COR-L47 (cell line): ENCODE measurements around the gene GSTM3.
A peak's percentile ranks its signal among the peaks of the same experiment; 100 is the strongest.
"Not testable (repeated sequence)": the region's sequence is repeated elsewhere in the genome, so short reads cannot be mapped to it uniquely, and the experiment has no call there.

ENCODE experiments used
- DNase-seq: peaks from one replicate; lab custom pipeline; 2025; lab: John Stamatoyannopoulos, UW

The GSTM3 gene

DNA sequence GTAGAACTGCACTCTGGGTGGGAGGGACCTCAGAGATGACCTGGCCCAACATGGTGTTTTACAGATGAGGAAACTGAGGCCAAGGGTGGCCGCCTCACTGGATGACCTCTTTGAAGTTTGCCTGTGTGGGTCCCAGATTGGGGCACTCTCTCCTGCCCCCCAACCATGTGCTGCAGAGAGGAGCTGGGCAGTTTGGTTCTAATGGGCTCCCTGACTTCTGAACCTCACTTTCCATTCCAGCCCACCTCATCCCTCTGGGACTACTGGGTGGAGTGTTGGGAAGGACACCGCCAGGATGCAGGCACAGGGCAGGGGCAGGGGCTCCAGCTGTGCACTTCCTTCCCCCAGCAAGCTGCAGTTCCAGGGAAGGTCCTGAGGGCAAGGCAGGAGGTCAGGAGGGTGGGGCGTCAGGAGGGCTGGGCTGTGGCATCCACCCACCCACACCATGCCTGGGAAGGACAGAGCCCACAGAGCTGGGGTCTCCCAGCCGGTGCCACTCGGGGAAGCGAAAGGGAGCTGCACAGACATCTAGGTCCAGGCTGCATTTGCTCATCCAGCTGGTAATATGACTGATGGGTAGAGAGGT lies 33.2 kb upstream of the GSTM3 start:
- DNase-seq = no peak

DNA sequence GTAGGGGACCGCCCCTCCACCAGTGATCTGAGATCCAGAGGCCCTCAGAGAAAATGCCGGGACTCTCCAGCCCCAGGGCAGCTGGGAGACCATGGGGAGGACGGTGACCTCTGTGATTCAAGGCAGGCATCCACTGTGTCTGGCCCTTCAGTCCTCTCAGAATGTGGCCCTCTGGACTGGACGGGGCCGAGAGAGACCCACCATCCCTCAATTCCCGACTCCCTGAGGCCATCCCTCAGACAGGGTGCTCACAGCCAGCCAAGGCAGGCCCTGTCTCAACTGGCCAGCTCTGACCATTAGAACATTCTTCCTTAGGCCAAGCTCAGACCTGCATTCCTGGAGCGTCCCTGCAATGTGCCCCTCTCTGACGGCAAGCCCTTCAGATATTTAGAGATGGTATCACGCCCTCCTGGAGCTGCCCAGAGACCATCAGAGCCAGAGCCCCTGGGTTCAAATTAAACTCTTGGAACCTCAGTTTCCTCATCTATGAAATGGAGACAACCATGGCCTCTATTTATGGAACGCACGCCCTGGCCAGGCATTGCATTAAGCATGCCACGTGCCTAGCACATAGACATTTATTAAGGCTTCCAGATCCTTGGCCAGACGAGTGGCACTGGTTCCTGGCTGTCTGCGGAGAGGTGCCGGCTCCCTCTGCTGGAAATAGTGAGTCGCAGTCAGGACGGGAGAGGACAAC lies 32.5 kb upstream of the GSTM3 start:
- peak; percentile 91 for DNase-seq

DNA sequence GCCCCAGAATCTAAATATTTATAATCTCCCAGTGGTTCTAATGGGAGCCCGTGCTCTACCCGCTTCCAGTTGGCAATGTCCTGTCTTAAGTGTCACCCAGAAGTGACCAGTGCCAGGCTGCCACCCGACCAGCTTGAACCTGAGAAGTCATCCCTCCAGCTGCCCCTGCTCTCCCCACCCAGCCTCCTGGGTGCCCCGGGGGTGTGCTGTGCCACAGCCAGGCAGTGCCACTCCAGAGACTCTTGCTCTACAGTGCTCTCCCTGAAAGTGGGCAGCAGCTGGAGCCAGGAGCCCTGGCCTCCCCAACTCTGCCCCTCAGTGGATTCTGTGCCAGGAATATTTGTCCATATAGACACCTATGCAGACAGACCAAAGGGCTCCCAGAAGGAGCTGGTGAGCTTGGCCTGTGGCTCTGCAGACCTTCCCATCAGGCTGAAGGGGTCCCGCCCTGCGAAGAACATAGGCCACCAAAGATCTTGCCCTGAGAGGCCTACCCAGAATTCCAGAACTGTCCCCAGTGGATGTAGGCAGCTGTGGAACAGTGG lies 31.9 kb upstream of the GSTM3 start:
- no peak for DNase-seq

DNA sequence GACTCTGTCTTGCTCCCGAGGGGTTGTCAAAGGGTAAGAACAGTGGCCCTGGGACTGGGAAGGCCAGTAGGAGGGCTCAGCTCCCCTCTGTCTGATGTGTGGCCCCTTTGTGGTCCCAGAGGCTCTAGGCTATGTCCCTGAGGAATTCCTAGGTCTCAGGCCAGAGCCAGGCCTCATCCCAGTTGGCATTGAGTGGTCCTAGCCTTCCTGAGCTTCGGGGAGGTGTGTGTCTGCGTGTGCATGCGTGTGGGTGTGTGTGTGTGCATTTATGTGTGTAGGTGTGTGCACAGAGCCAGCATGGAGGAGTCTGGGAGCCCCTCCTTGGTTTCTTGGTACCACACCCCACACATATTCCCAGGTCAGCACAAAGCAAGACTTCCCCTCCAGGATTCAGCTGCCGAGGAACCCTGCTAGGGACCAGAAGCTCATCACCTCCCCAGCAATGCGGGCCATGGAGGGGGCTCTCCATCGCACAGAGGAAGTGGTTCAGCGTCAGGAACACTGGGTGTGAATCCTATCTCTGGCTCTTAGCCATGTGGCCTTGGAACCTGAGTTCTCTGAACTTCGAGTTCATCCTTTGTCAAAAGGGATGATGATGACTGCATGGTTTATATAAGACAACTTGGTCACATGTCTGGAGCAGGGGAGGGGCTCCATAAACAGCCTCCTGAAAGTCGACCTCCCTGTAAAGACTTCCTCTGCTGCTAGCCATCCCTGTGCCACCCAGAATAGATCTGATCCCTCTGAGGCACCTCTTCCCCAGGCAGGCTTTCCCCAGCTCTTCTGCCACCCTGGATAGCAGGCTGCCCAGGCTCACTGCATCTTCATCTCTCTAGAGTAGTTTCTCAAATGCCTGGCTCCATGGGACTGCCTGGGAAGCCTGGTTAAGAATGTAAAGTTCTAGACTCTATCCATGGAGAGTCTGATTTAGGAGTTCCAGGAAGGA lies 31.1 kb upstream of the GSTM3 start:
- no peak for DNase-seq

DNA sequence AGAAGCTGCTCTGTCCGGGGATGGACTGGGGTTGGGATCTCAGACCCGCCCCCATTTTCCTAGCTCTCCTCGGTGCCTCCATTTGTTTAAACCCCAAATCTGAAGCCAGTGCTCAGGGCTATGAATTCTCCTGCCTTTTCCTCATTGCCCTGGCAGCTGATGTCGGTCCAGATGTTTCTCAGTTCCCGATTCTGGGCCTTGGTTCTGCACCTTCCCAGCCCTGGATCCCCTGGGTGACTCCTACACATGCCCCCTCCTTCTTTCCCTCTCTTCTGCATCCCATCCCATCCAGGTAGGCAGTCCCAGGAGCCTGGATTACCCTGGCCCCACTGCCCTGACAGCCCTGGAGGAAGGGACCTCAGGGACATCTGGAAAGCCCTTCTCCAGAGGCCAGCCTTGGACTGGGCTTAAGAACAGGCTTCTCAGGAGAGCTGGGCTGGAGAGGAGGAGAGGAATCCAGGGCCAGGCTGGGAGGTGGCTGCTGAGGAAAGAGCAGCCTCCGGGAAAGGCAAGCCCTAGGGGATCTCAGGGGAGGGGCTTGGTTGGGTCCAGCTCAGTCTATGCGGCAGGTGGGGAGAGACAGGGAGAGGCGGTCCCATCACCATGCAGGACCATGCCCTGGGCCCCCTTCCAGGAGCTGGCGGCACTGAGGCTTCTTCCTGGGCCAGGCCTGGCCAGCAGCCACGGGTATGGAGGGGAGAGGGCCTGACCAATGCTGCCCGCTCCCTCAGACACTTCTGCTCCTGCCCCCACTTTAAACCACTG lies 29.7 kb upstream of the GSTM3 start:
- no peak for DNase-seq

DNA sequence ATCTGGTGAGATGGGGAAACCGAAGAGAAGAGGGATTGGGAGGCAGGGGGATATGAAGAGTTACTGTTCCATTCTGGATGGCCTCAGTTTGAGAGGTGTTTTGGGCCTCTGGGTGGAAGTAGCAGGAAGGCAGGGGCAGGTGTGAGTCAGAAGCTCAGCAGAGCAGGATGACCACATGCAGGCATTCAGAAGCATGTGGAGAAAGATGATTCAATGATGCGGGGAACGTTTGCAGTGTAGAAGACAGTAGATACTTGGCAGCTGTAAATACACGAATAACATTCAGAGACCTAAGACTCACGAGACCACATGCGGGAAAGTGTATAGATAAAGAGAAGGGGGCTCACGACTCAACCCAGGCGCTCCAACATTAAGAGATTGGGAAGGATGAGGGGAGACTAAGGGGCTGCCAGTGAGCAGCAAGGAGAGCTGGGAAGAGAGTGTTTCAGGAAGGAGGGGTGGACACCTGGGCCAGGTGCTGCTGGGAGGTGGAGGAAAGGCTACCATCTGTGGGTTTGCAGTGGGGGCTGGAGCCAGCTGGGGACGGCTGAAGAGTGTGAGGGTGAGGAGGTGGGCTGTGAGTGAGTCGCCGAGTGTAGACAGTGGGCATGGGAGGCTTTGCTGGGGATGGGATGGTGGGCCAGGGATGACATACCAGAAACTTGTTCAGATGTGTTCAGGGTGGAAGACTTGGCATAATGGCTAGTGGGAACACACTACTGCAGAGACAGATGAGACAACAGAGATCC lies 28.7 kb upstream of the GSTM3 start:
- no peak for DNase-seq

DNA sequence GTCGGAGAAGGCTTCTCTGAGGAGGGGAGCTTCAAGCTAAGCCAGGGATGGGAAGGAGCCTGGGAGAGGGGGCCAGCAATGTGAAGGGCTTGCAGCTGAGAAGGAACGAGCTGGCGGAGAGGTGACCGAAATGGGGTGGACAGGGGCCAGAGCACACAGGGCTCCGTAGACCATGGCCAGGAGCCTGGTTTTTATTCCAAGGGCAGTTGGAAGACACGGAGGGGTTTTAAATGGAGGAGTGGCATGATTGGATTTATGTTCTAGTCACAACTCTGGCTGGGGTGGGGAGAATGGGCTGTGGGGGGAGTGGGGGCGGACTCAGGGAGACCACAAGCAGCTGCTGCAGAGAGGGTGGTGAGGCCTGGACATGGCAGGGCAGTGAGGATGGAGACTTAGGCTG lies 28.0 kb upstream of the GSTM3 start:
- no peak for DNase-seq

DNA sequence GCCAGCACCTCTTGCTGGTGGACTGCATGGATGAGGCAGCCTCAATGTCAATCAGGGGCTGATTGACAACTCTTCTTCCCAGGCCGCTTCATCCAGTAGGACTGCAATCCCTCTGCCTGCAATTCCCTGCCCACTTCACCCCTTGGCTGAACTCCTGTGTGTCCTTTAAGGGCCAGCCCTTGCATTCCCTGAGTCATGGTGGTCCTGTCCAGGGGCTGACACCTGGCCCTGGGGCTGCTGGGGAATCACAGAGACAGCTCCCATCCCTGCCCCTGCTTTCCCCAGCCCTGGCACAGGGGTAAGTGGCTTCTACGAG lies 27.5 kb upstream of the GSTM3 start:
- no peak for DNase-seq

DNA sequence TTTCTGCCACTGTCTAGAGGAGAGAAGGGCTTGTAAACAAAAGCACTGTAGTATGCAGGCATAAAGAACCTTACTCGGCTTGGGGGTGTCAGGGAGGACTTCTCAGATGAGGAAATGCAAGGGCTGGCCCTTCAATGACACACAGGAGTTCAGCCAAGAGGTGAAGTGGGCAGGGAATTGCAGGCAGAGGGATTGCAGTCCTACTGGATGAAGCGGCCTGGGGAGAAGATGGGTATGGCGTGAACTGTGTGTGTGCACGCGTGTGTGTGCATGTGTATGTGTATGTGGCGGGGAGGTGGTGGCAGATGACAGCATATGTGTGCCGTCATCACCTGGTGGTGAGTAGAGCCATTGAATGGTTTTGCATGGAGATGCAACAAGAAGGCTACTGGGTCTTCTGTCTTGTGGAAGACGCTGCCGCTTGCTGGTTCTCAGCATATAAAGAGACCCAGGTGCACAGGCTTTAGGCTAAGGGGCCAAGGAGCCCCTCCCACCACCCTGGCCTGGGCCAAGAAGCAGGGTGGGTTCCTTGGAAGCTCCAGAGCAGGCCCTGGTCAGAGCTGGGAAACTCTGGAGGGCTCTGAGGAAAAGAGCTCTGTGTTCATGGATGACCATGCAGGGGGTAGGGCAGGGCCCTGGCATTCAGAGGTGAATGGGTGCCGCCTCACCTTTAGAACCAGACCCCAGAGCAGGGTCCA lies 26.9 kb upstream of the GSTM3 start:
- no peak for DNase-seq

DNA sequence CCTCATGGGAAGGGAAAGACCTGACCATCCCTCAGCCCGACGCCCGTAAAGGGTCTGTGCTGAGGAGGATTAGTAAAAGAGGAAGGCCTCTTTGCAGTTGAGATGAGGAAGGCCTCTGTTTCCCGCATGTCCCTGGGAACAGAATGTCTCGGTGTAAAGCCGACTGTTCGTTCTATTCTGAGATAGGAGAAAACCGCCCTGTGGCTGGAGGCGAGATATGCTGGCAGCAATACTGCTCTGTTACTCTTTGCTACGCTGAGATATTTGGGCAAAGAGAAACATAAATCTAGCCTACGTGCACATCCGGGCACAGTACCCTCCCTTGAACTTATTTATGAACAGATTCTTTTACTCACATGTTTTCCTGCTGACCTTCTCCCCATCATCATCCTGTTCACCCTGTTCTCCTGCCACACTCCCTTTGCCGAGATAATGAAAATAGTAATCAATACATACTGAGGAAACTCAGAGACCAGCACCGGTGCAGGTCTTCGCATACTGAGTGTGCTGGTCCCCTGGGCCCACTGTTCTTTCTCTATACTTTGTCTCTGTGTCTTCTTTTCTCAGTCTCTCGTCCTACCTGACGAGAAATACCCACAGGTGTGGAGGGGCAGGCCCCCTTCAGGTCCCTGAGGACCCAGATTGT lies 26.3 kb upstream of the GSTM3 start:
- DNase-seq = not testable (repeated sequence)

DNA sequence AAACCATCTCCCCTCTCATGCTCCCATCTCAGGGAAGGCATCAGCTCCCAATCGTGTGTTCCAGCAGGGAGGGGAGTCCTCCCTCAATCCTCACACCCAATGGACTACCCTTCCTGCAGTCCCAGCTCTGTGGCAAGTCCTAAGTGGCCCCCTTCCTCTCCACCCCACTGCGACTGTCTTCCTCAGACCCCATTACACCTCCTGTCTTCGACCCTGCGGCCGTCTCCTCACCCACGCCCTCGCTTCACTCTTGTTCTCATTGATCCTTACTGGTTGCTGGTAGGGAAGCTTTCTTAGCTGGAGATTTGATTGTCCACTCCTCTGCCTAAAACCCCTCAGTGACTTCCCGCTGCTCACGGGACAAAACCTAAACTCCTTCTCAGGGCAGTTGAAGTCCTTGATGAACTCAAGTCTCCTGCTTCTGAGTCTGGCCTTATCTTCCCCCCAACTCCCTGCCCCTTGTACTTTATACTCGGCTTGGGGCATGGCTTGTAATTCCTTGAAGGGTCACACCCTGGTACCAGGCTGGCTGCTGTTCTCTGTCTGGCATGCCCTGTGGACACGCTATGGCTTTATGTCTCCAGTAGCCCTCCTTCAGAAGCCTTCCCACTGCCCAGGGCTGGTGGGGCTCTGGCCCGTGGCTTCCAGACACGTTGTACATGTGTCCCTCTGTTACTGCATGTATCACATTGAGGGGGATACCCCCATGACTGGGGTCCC lies 25.2 kb upstream of the GSTM3 start:
- DNase-seq = no peak

DNA sequence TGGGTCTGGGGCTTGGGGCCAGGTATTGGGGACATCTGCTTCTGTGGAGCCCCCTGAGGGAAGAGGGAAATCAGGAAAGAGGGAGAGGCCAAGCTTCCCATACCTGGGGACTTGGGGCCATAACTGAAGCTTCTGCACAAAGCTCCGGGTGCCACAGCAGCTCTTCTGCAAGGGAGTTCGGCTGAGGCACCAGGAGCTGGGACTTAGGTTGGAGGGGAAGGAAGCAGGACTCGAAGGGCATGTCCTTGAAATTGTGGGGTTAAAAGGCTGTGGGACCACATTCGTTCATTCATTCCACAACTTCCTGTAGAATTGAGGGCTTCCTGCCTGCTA lies 24.6 kb upstream of the GSTM3 start:
- DNase-seq = no peak

DNA sequence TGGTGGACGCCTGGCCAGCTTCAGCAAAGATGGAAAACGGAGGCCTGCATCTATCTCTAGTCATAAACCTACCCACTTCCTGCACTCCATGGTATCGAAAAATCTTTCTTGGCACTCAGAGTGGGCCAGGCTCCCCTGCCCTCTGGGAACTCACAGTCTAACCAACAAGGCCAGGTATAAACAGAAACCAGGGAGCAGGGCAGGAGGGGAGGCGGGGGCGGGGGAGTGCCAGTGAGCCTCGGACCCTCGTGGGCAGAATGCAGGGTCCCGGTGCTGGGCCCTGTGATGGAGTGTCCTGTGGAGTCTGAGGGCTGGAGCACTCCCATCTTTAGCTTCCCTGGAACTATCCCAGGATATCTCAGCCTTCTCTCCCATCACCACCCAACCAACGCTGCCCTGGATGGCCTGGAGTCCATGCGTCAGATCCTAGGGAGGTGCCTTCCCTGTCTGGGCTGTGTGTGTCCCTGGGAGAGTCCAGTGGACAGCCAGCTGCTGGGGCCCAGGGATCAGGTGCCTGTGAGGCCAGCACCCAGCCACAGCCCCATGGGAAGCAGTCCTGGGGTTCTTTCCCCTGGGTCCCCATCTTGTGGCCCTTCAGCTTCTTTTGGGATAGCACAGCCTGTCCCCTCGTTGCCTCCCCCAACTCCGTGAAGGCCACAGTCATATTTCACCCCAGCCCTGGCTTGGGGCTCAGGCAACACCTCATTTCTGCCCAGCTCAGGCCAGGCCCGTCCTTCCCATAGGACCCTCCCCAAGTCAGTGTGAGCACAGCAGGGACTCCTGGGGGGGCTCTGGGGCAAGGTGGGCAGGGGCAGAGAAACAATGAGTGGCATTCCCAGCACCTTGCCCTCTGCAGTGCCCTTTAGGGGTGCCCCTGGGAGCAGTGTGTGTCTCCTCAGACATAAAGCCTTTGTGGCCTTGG lies 24.0 kb upstream of the GSTM3 start:
- no peak for DNase-seq

DNA sequence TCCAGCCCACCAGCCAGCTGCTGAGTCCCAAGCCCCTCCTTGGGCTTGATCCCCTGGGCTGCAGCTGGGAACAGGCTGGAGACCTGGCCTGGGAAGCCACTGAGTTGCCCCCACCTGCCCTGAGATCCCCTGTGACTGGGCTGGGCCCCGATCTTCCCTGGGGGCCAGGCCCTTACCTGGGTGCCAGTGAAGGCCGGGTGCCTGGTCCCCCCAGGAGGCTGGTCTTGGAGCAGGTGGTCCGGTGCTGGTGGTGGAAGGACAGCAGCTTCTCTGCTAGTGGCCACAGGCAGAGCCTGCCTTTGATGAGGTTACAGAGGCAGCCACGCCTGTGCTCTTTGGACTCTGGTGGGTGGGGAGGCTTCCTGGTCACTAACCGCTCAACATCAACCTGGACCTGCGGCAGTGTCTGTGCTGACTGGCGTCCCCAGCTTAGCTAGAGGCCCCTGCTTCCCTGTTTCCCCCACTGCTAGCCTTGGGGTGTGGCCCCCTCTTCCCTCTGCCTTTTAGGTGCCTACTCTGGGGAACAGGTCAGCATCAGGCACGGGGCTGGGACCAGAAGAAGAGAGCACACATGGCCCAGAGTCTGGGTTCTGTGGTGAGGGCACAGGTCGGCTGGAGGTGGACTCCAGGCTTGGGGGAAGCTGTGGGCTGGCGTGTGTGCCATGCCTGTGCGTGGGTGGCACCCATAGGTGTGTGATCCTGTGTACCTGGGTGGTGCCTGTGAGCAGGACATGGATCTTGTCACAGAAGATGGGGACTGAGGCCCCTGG lies 23.0 kb upstream of the GSTM3 start, which contains the start of gene EPS8L3:
TSS of gene EPS8L3 (minus strand) at position 278 of the 770 bp plus-strand sequence. CDS start 2,174 bp downstream, outside the sequence.
- no peak for DNase-seq

DNA sequence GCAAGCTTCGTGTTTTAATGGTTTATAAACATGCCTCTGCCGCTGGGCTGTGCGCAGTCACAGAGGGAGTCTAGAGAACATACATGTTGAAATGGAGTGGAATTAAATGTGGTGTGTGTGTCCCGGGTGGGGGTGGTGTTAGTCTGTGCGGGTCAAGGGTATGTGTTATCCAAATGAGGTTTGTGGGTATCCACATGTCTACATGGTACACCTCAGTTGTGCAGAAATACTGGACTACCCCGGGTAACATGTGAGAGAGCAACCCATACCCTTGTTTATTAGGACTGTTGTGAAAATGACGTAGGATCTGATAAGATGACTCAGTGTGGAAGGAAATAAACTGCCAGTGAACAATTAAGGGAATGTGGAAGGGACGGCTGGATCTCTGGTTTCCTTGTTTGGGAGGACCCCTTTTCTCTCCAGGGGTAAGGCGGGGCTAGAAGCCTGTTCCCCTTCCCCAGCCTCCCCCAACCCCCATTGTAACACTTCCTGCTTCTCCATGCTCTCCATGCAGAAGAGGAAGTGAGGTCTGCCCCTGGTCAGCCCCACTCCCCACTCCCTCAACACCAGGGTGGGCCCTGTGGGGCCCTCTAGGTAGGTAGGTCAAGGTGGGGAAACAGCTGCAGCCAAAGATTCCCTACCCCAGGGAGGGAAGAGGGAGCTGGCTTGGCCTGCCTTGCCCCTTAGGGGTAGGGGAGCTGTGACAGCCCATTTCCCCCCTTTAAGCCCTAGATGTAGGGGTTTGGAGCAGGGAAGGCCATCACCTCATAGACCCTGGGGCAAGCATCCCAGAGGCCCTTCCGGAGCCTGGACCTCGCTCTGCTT lies 22.2 kb upstream of the GSTM3 start:
- DNase-seq = no peak

DNA sequence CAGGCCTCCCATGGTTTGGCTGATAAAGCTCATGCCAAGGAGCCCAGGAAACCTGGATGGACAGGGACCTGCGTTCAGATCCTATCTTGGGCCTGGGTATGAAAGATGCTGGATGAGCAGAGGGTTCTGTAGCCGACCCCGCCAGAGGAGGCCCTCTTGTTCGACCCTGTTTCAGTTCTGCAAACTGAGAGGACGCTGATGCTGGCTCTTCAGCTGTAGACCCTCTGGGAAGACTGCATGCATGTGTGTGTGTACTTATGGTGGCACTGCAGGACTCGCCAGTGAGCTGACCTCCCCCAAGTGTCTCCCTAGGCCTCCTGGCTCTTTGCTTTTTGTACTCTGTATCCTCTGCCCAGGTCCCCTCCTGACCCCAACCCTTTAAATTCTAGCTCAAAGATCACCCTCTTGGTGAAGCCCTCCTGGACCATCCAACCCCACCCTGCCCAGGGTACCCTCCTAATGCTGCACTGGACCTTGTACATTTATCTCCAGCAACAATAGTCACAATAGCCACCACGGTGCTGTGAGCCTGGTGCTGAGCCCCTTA lies 21.3 kb upstream of the GSTM3 start:
- no peak for DNase-seq
